Stomach (tissue), 4 donors: Measurements from ENCODE around the gene CHST14.

Experiments used
- CTCF ChIP-seq, 7 experiments: fragments of 450-650 bp in 4 of 7; fragments of 200-600 bp in 3 of 7; sonication (generic) in 3 of 7; IDR thresholded peaks; one replicate each; pipeline ENCODE4 v1.5.1; 2016 to 2019; ENCODE audit warnings: antibody characterized with exemption in 7 of 7, control low read depth in 2 of 7, mild to moderate bottlenecking in 1 of 7
- EP300 ChIP-seq: sonication (generic); formaldehyde crosslinking; IDR thresholded peaks from one replicate; pipeline ENCODE4 v1.6.1; 2017; ENCODE audit warnings: antibody characterized with exemption
- POLR2A ChIP-seq, 4 donors: fragments of 450-650 bp; IDR thresholded peaks; one replicate each; pipeline ENCODE4 v1.6.1; 2016; ENCODE audit warnings: antibody characterized with exemption in 4 of 4, control low read depth in 2 of 4, mild to moderate bottlenecking in 1 of 4, moderate library complexity in 1 of 4
- POLR2AphosphoS5 ChIP-seq, 3 donors: sonication (generic); formaldehyde crosslinking; IDR thresholded peaks; one replicate each; pipeline ENCODE4 v1.6.1; 2016; ENCODE audit warnings: antibody characterized with exemption in 3 of 3

GRCh38 chr15:40474581-40474980 lies 3.8 kb downstream of the CHST14 start:
- no peak for TF ChIP-seq POLR2A (IDR thresholded peaks at IDR 0.05)
- TF ChIP-seq CTCF (IDR thresholded peaks at IDR 0.05), result no peak
- no peak for TF ChIP-seq POLR2AphosphoS5 (IDR thresholded peaks at IDR 0.05)
- no peak for TF ChIP-seq EP300
